ENCODE data around the gene SDF4.

- TF ChIP-seq CTCF (IDR thresholded peaks at IDR 0.05), result no peak
- TF ChIP-seq POLR2A (IDR thresholded peaks at IDR 0.05), result no peak
- no peak for TF ChIP-seq POLR2AphosphoS5 (IDR thresholded peaks at IDR 0.05)
Measured at GRCh38 chr1:1203561-1204424, 28.0 kb downstream of the SDF4 start.
